Natural killer cell (primary cell): ENCODE measurements around the gene CCDC88A. TPM values are rescaled to one million over a fixed set of nuclear protein-coding genes. Genes with fewer than 3 reads are reported as not detected.
A peak's percentile ranks its signal among the peaks of the same experiment; 100 is the strongest.
"Not testable (repeated sequence)": the region's sequence is repeated elsewhere in the genome, so short reads cannot be mapped to it uniquely, and the experiment has no call there.

Experiments
- ATAC-seq, 3 donors: fragments of 150-1000 bp in 2 of 3; fragments of 200-7000 bp in 1 of 3; cut with Tn5 transposase; 1 replicate in 1 of 3; 2 replicates in 2 of 3; pipeline ENCODE4 v1.10.0; 2021; ENCODE audit warnings: mild to moderate bottlenecking in 2 of 3, moderate library complexity in 2 of 3
- DNase-seq, 2 donors: peaks; one replicate each; pipeline versions ENCODE4 v3.0.0 to v3.0.0-alpha.2; 2013 to 2021; ENCODE audit warnings: mixed read lengths in 1 of 2
- H3K27ac ChIP-seq: one replicate; pipeline ENCODE4 v1.5.1; 2013; ENCODE audit warnings: mild to moderate bottlenecking, low read length
- H3K27me3 ChIP-seq: one replicate; pipeline ENCODE4 v1.6.1; 2013; ENCODE audit warnings: low read length; ENCODE audit not compliant: control insufficient read depth, insufficient read depth
- H3K36me3 ChIP-seq: one replicate; pipeline ENCODE4 v1.6.1; 2013; ENCODE audit warnings: low read length; ENCODE audit not compliant: control insufficient read depth, insufficient read depth
- H3K4me1 ChIP-seq: one replicate; pipeline ENCODE4 v1.6.1; 2013; ENCODE audit warnings: low read length; ENCODE audit not compliant: control insufficient read depth, insufficient read depth
- H3K4me3 ChIP-seq: one replicate; pipeline ENCODE4 v1.5.1; 2013; ENCODE audit warnings: low read length
- H3K9me3 ChIP-seq: one replicate; pipeline ENCODE4 v1.6.1; 2013; ENCODE audit warnings: low read length; ENCODE audit not compliant: control insufficient read depth, insufficient read depth
- H3K27ac Mint-ChIP-seq, 2 donors: one replicate each; pipeline ENCODE4 v1.8.0; 2022; ENCODE audit warnings: mild to moderate bottlenecking in 2 of 2, mixed read lengths in 2 of 2, moderate library complexity in 1 of 2
- H3K27me3 Mint-ChIP-seq, 2 donors: one replicate each; pipeline ENCODE4 v1.8.0; 2022; ENCODE audit warnings: low read depth in 2 of 2, mixed read lengths in 2 of 2
- H3K36me3 Mint-ChIP-seq: one replicate; pipeline ENCODE4 v1.8.0; 2022; ENCODE audit warnings: mixed read lengths
- H3K4me1 Mint-ChIP-seq, 2 donors: one replicate each; pipeline ENCODE4 v1.8.0; 2022; ENCODE audit warnings: mixed read lengths in 2 of 2
- H3K4me3 Mint-ChIP-seq: one replicate; pipeline ENCODE4 v1.8.0; 2022; ENCODE audit warnings: mild to moderate bottlenecking, moderate library complexity, mixed read lengths
- H3K9me3 Mint-ChIP-seq, 2 donors: one replicate each; pipeline ENCODE4 v1.8.0; 2022; ENCODE audit warnings: mixed read lengths in 2 of 2
- WGBS: methylation state at CpG from one replicate; pipeline ENCODE4 v1.1.7; 2013; ENCODE audit warnings: missing lambda C conversion rate; ENCODE audit not compliant: insufficient coverage; 5-methylcytosine and 5-hydroxymethylcytosine counted together
- intact Hi-C: fragments of 100-400 bp; cut with micrococcal nuclease; formaldehyde crosslinking; loops from one replicate; pipeline ENCODE4 v1.14.2; 2022
- total RNA-seq, 4 donors: library from RNA; stranded (reverse); fragments of 120-200 nt in 1 of 4; gene quantifications; one replicate each; pipeline versions ENCODE4 v1.2.3 to v1.2.4, GENCODE V29; 2013 to 2022
- TF ChIP-seq, protein P1 (sequence below): fragments of 200-600 bp; IDR thresholded peaks from one replicate; pipeline ENCODE4 v1.8.0; 2022; ENCODE audit warnings: antibody characterized with exemption

The CCDC88A gene
- total RNA-seq, 3 donors from 2014 or later (not counting 1 experiment from before 2014, with no cell fraction given): 20.4 to 39.0 (median 26.4) TPM

DNA sequence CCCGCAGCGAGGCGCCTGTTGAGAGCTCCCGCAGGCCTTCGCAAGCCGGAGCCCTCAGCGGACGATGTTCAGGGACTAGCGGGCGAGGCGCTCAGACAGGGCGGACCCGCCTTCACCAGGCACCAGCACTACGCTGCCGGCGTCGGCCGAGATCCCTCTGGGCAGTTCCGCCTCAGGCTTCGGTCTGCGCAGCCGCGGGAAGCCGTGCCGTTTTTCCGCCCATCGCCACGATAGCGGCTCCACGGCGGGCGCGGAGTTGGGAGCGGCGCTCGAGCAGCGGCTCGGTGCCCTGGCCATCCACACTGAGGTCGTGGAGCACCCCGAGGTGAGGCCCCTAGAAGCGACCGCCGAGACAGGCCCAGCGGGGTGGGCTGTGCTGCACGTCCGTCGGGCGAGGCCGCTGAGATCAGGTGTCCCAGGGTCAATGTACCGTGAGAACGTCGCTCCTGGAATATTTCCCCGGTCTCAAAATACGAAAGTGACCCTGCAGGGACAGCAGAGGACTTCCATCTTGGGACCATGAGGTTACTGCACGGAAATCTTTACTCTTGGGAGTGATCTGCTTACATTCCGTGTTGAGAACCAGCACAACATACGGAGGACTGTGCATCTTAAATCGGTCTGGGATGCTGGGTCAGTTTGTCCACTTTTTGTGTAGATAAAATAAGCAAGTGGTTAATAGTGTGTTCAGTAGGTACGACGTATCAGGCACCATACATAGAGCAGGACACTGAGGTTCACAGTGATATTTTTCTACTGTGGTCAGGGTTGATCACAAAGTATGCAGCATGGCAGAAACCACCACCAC, 137.3 kb downstream of the CCDC88A start:
- WGBS: 2% methylated on average over 60 of the region's 60 CpGs
- intact Hi-C loops: loop anchor here (1.0 to 5.0 kb wide), 3 partner anchors 13 to 230 kb away; partner anchors contain the start of genes CLHC1, MTIF2, RPS27A and RTN4
- TF ChIP-seq, protein P1, sequence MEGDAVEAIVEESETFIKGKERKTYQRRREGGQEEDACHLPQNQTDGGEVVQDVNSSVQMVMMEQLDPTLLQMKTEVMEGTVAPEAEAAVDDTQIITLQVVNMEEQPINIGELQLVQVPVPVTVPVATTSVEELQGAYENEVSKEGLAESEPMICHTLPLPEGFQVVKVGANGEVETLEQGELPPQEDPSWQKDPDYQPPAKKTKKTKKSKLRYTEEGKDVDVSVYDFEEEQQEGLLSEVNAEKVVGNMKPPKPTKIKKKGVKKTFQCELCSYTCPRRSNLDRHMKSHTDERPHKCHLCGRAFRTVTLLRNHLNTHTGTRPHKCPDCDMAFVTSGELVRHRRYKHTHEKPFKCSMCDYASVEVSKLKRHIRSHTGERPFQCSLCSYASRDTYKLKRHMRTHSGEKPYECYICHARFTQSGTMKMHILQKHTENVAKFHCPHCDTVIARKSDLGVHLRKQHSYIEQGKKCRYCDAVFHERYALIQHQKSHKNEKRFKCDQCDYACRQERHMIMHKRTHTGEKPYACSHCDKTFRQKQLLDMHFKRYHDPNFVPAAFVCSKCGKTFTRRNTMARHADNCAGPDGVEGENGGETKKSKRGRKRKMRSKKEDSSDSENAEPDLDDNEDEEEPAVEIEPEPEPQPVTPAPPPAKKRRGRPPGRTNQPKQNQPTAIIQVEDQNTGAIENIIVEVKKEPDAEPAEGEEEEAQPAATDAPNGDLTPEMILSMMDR: no peak
- Mint-ChIP-seq H3K27me3 (no peaks in the 10 kb centered on the region), H3K4me1 (peaks cover 16% of the 10 kb centered on the region in 2 donors), H3K4me3 (peak overlapping the region; percentile 93), H3K9me3 (no peaks in the 10 kb centered on the region), H3K36me3 (no peaks in the 10 kb centered on the region), H3K27ac (peak overlapping the region; percentile 92 to 95)
- Histone ChIP-seq H3K4me3 (peak overlapping the region; percentile 77), H3K36me3 (no peaks in the 10 kb centered on the region), H3K27ac (peak overlapping the region; percentile 80), H3K27me3 (no peaks in the 10 kb centered on the region), H3K9me3 (no peaks in the 10 kb centered on the region), H3K4me1 (peaks cover 14% of the 10 kb centered on the region)
- peak; percentile 79 to 94 for DNase-seq
- peak; percentile 96 to 100 (median 97) for ATAC-seq

DNA sequence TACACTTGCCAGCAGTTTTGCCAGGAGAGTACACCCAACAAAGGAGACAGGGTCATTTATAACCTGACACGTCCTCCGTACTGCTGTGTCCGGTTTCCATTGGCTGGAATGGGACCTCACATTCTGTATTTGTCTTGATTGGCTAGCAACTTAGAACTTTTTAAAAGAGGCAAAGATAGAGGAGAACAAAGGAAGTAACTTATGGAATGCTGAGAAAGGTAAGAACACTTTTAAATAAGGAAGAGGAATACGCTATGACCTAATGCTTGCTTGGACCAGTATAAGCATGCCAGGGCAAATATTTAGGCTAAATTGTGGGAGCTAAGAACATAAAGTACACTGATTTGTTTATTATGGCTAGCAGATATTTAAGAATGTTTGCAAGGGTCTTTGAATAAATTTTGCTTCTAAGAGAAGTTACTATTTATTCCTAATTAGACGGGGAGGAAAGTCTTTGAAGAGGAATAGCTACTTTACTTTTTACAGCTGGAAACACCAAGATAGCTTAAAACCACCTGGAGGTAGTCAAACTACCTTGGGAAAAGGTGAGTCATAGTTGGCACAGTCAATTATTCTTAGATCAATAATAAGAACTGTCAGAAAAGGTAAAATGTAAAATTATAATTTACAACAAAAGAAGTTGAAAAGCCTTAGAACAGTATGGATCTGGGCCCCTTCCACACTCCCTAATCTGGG, 138.7 kb downstream of the CCDC88A start:
- ATAC-seq, H3K27me3 Mint-ChIP-seq, H3K9me3 Mint-ChIP-seq, H3K9me3 ChIP-seq, H3K36me3 ChIP-seq, H3K36me3 Mint-ChIP-seq, H3K4me3 ChIP-seq, DNase-seq, H3K27me3 ChIP-seq: not testable (repeated sequence)
- intact Hi-C loops: loop anchor here (5.0 kb wide), 2 partner anchors 49 to 229 kb away; partner anchors contain the start of genes CLHC1, RPS27A and RTN4
- peaks cover 16% of the 10 kb centered on the region in 2 donors for H3K4me1 Mint-ChIP-seq
- H3K27ac Mint-ChIP-seq: peak overlapping the region; percentile 75 to 95
- H3K4me3 Mint-ChIP-seq: peak overlapping the region; percentile 79
- WGBS: 100% methylated on average over 3 of the region's 5 CpGs
- H3K27ac ChIP-seq: peak overlapping the region; percentile 80
- H3K4me1 ChIP-seq: peaks cover 14% of the 10 kb centered on the region

DNA sequence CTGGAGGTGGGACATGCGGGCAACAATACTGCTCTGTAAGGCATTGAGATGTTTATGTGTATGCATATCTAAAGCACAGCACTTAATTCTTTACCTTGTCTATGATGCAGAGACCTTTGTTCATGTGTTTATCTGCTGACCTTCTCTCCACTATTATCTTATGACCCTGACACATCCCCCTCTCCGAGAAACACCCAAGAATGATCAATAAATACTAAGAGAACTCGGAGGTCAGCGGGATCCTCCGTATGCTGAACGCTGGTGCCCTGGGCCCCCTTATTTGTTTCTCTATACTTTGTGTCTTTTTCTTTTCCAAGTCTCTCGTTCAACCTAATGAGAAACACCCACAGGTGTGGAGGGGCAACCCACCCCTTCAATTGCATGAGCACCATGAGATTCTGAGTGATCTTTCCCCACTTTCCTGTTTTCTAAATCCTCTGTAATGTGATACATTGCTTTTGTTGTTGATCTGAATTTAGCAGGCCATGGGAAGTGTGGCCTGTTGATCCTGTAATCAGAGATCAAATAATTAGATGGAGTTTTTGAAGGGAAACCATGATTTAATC, 139.7 kb downstream of the CCDC88A start:
- H3K27me3 Mint-ChIP-seq, H3K27me3 ChIP-seq, H3K9me3 Mint-ChIP-seq, ATAC-seq, H3K27ac ChIP-seq, H3K4me3 ChIP-seq, H3K36me3 Mint-ChIP-seq, H3K36me3 ChIP-seq, H3K9me3 ChIP-seq, H3K4me3 Mint-ChIP-seq, H3K27ac Mint-ChIP-seq, DNase-seq: not testable (repeated sequence)
- WGBS: 96% methylated on average over 6 of the region's 7 CpGs
- H3K4me1 ChIP-seq: peaks cover 14% of the 10 kb centered on the region
- intact Hi-C loops: loop anchor here (5.0 kb wide), 2 partner anchors 48 to 228 kb away; partner anchors contain the start of genes CLHC1, RPS27A and RTN4
- peaks cover 16% of the 10 kb centered on the region in 2 donors for H3K4me1 Mint-ChIP-seq

DNA sequence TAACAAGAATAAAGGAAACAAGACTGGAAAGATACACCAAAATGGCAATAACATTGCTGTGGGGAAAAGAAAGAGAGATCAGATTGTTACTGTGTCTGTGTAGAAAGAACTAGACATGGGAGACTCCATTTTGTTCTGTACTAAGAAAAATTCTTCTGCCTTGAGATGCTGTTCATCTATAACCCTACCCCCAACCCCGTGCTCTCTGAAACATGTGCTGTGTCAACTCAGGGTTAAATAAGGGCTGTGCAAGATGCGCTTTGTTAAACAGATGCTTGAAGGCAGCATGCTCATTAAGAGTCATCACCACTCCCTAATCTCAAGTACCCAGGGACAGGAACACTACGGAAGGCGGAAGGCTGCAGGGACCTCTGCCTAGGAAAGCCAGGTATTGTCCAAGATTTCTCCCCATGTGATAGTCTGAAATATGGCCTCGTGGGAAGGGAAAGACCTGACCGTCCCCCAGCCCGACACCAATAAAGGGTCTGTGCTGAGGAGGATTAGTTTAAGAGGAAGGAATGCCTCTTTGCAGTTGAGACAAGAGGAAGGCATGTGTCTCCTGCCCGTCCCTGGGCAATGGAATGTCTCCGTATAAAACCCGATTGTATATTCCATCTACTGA, 140.3 kb downstream of the CCDC88A start:
- ATAC-seq, H3K4me3 ChIP-seq, intact Hi-C loops, H3K4me3 Mint-ChIP-seq, H3K27ac Mint-ChIP-seq, DNase-seq, H3K36me3 Mint-ChIP-seq, H3K9me3 ChIP-seq, H3K9me3 Mint-ChIP-seq, H3K36me3 ChIP-seq, H3K27me3 ChIP-seq, H3K27me3 Mint-ChIP-seq, H3K27ac ChIP-seq: not testable (repeated sequence)
- H3K4me1 ChIP-seq: peaks cover 14% of the 10 kb centered on the region
- H3K4me1 Mint-ChIP-seq: peaks cover 16% of the 10 kb centered on the region in 2 donors
- WGBS: 90% methylated on average over 10 of the region's 10 CpGs
